ENCODE results near the gene ADCY4. TPM values are rescaled to one million over a fixed set of nuclear protein-coding genes. Genes with fewer than 3 reads are reported as not detected.
A peak's percentile ranks its signal among the peaks of the same experiment; 100 is the strongest.

ADCY4 gene
- total and polyA plus RNA-seq, 2 donors = 12.6 to 28.7 TPM

DNA sequence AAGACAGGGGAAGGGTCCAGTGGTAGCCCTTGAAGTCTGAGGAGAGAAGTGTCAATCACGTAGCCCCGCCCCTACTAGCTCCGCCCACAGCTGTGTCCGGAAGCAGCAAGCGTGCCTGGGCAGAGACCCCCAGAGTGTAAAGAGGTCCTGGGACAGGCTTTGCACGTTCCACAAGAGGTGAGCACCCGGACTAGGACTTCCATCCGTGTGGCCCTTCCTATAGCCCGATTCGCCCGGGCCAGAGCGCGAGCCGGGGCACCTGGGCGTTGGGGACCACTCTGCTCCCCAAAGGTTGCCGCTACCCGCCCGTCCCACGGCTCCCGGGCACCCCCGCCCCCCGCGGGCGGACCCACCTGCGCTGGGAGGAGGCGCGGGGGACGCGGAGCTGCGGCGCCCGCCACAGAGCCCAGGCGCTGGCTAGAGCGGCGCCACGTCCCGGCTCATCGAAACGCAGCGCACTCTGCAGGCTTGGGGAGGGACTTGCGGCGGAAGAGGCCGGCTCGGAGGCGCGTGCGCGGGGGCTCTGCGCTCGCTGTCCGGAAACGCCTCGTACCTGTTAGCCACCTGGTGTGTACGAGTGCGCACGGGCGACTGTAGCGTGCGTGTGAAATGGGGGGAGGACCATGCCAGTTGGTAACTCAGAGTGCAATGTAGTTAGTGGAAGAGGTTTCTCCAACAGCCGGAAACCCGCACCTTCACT lies 63.6 kb downstream of the ADCY4 start, which contains the start of gene RABGGTA:
TSS of gene RABGGTA (minus strand) at position 464 of the 700 bp plus-strand sequence. CDS start 482 bp downstream, outside the sequence.
- peak within 1 kb of the TSS; percentile 71 for H3K4me3 ChIP-seq (ENCODE audit: low read depth, low read length)
- H3K4me1 ChIP-seq (ENCODE audit: insufficient read depth) = no peaks in the 10 kb centered on the region
- H3K36me3 ChIP-seq (ENCODE audit: insufficient read depth) = no peaks in the 10 kb centered on the region
- under 1% methylated on average over 61 of the region's 61 CpGs for WGBS
- DNase-seq (ENCODE audit: extremely low spot score) = peak; percentile 57
- peak within 1 kb of the TSS; percentile 93 for H3K27ac ChIP-seq (ENCODE audit: low read depth)

DNA sequence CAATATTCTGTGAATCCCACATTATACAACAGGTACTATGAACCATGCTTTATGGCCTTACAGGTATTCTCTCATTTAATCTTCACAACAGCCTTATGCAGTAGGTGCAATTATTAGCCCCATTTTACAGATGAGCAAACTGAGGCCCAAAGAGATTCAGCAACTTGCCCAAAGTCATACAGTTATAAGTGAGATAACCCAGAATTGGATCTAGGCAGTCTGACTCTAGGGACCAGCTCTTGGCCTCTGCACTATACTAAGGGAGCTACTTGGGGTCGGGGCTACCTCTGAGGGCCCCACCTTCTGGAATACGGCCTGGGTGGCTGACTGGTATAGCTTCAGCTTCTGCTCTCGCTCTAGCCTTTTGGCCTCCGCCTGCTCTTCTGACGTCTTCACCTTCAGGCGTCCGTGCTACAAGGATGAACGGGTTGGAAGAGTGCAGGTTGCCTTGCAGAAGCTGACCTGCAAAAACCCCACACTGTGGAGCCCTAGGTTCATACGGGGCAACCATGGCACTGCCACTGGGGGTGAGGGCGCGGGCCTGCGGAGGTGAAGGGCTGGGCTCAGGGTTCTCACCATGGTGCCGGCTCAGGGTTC lies 64.2 kb downstream of the ADCY4 start:
- DNase-seq (ENCODE audit: extremely low spot score) = no peak
- WGBS = 16% methylated on average over 13 of the region's 13 CpGs
- Histone ChIP-seq H3K27ac (ENCODE audit: low read depth) (peak overlapping the region; percentile 93), H3K36me3 (ENCODE audit: insufficient read depth) (no peaks in the 10 kb centered on the region), H3K4me3 (ENCODE audit: low read depth, low read length) (peak overlapping the region; percentile 71), H3K4me1 (ENCODE audit: insufficient read depth) (no peaks in the 10 kb centered on the region)

DNA sequence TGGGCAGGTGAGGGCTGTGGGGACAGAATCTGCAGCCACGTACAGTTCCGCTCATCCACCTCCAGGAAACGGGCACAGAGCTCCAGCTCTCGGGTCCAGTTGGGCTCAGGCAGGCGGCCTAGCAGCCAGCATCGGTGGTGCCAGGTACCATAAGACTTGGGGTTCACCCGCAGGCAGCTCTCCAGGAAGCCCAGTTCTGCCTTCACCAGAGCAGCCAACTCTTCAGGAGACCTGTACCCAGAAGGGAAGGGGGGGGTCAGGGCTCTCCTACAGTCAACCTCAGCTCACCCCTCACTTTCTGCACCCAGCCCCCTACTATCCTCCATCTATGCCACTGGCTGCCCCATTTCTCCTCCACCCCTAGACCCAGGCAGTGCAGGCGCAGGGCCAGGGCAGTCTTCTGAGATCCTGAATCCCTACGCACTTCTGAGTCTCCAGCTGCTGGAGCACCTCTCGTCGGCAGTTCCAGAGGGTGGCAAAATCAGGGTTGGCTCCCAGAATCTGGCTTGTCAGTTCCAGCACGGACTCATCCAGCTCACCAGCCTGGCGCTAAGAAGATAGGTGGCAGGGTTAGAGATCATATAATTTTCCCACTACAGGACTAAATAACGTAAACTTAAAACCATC lies 64.8 kb downstream of the ADCY4 start:
- Histone ChIP-seq H3K4me3 (ENCODE audit: low read depth, low read length) (no peak overlapping the region), H3K27ac (ENCODE audit: low read depth) (no peak overlapping the region), H3K36me3 (ENCODE audit: insufficient read depth) (no peaks in the 10 kb centered on the region), H3K4me1 (ENCODE audit: insufficient read depth) (no peaks in the 10 kb centered on the region)
- 95% methylated on average over 14 of the region's 14 CpGs for WGBS
- no peak for DNase-seq (ENCODE audit: extremely low spot score)

- H3K4me1 ChIP-seq (ENCODE audit: insufficient read depth) = no peaks in the 10 kb centered on the region
- no peak for DNase-seq (ENCODE audit: extremely low spot score)
- no peaks in the 10 kb centered on the region for H3K36me3 ChIP-seq (ENCODE audit: insufficient read depth)
- no peak overlapping the region for H3K27ac ChIP-seq (ENCODE audit: low read depth)
- WGBS = 94% methylated on average over 8 of the region's 8 CpGs
- no peak overlapping the region for H3K4me3 ChIP-seq (ENCODE audit: low read depth, low read length)
Measured at GRCh38 chr14:24269368-24269767, 65.5 kb downstream of the ADCY4 start.

Small RNAs within 50 kb of the gene (small RNA-seq; reads per million reads assigned to genes)
- gene RF00026 = not detected

Other genes starting within 250 kb of the ADCY4 start
Only the 30 nearest of the 33 such genes appear.
- 0.85 TPM for gene NRL, start 220.1 kb downstream of the ADCY4 start, total RNA-seq
- gene NRL, start 220.1 kb downstream of the ADCY4 start, polyA plus RNA-seq = 2.9 TPM
- 4.2 TPM for gene FITM1, start 204.4 kb downstream of the ADCY4 start, total RNA-seq
- gene FITM1, start 204.4 kb downstream of the ADCY4 start, polyA plus RNA-seq = 0.81 TPM
- gene PSME1, start 198.9 kb downstream of the ADCY4 start, total RNA-seq = 78.0 TPM
- 214 TPM for gene PSME1, start 198.9 kb downstream of the ADCY4 start, polyA plus RNA-seq
- 5.0 TPM for gene EMC9, start 193.5 kb downstream of the ADCY4 start, total RNA-seq
- gene EMC9, start 193.5 kb downstream of the ADCY4 start, polyA plus RNA-seq = 24.4 TPM
- gene PSME2, start 188.5 kb downstream of the ADCY4 start, total RNA-seq = 67.9 TPM
- 97.7 TPM for gene PSME2, start 188.5 kb downstream of the ADCY4 start, polyA plus RNA-seq
- 30.8 TPM for gene RNF31, start 187.6 kb downstream of the ADCY4 start, total RNA-seq
- 45.8 TPM for gene RNF31, start 187.6 kb downstream of the ADCY4 start, polyA plus RNA-seq
- gene IRF9, start 173.8 kb downstream of the ADCY4 start, total RNA-seq = 56.8 TPM
- gene IRF9, start 173.8 kb downstream of the ADCY4 start, polyA plus RNA-seq = 106 TPM
- gene REC8, start 163.0 kb downstream of the ADCY4 start, total RNA-seq = 5.8 TPM
- 8.5 TPM for gene REC8, start 163.0 kb downstream of the ADCY4 start, polyA plus RNA-seq
- gene IPO4, start 146.3 kb downstream of the ADCY4 start, total RNA-seq = 9.8 TPM
- gene IPO4, start 146.3 kb downstream of the ADCY4 start, polyA plus RNA-seq = 24.3 TPM
- 30.4 TPM for gene TM9SF1, start 139.6 kb downstream of the ADCY4 start, total RNA-seq
- 48.1 TPM for gene TM9SF1, start 139.6 kb downstream of the ADCY4 start, polyA plus RNA-seq
- 0.26 TPM for gene TSSK4, start 129.4 kb downstream of the ADCY4 start, total RNA-seq
- gene TSSK4, start 129.4 kb downstream of the ADCY4 start, polyA plus RNA-seq = 0.11 TPM
- gene CHMP4A, start 121.6 kb downstream of the ADCY4 start, total RNA-seq = 22.5 TPM
- gene CHMP4A, start 121.6 kb downstream of the ADCY4 start, polyA plus RNA-seq = 111 TPM
- 15.1 TPM for gene MDP1, start 119.0 kb downstream of the ADCY4 start, total RNA-seq
- gene MDP1, start 119.0 kb downstream of the ADCY4 start, polyA plus RNA-seq = 29.1 TPM
- gene NEDD8, start 102.7 kb downstream of the ADCY4 start, total RNA-seq = 73.8 TPM
- gene NEDD8, start 102.7 kb downstream of the ADCY4 start, polyA plus RNA-seq = 220 TPM
- gene GMPR2, start 102.1 kb downstream of the ADCY4 start, total RNA-seq = 44.9 TPM
- 63.1 TPM for gene GMPR2, start 102.1 kb downstream of the ADCY4 start, polyA plus RNA-seq
- gene TINF2, start 92.4 kb downstream of the ADCY4 start, total RNA-seq = 35.1 TPM
- 68.7 TPM for gene TINF2, start 92.4 kb downstream of the ADCY4 start, polyA plus RNA-seq
- gene TGM1, start 71.9 kb downstream of the ADCY4 start, total RNA-seq = 1.2 TPM
- 0.65 TPM for gene TGM1, start 71.9 kb downstream of the ADCY4 start, polyA plus RNA-seq
- 9.5 TPM for gene RABGGTA, start 63.5 kb downstream of the ADCY4 start, total RNA-seq
- 23.4 TPM for gene RABGGTA, start 63.5 kb downstream of the ADCY4 start, polyA plus RNA-seq
- gene DHRS1, start 35.3 kb downstream of the ADCY4 start, total RNA-seq = 10.4 TPM
- 33.4 TPM for gene DHRS1, start 35.3 kb downstream of the ADCY4 start, polyA plus RNA-seq
- 12.8 TPM for gene NOP9, start 35.2 kb downstream of the ADCY4 start, total RNA-seq
- 18.0 TPM for gene NOP9, start 35.2 kb downstream of the ADCY4 start, polyA plus RNA-seq
- gene CIDEB, start 27.1 kb downstream of the ADCY4 start, total RNA-seq = 7.3 TPM
- gene CIDEB, start 27.1 kb downstream of the ADCY4 start, polyA plus RNA-seq = 12.8 TPM
- gene LTB4R2, start 24.9 kb downstream of the ADCY4 start, total RNA-seq = 4.0 TPM
- gene LTB4R2, start 24.9 kb downstream of the ADCY4 start, polyA plus RNA-seq = 2.8 TPM
- gene LTB4R, start 23.6 kb downstream of the ADCY4 start, total RNA-seq = 2.3 TPM
- gene LTB4R, start 23.6 kb downstream of the ADCY4 start, polyA plus RNA-seq = 6.0 TPM
- 4.4 TPM for gene RIPK3, start 4.9 kb upstream of the ADCY4 start, total RNA-seq
- gene RIPK3, start 4.9 kb upstream of the ADCY4 start, polyA plus RNA-seq = 7.8 TPM
- gene NFATC4, start 33.1 kb upstream of the ADCY4 start, total RNA-seq = 41.8 TPM
- 136 TPM for gene NFATC4, start 33.1 kb upstream of the ADCY4 start, polyA plus RNA-seq
- gene NYNRIN, start 63.9 kb upstream of the ADCY4 start, total RNA-seq = 35.4 TPM
- 13.5 TPM for gene NYNRIN, start 63.9 kb upstream of the ADCY4 start, polyA plus RNA-seq
- 1.8 TPM for gene CBLN3, start 94.6 kb upstream of the ADCY4 start, total RNA-seq
- gene CBLN3, start 94.6 kb upstream of the ADCY4 start, polyA plus RNA-seq = 5.9 TPM
- gene KHNYN, start 94.9 kb upstream of the ADCY4 start, total RNA-seq = 51.4 TPM
- 37.5 TPM for gene KHNYN, start 94.9 kb upstream of the ADCY4 start, polyA plus RNA-seq
- gene SDR39U1, start 107.7 kb upstream of the ADCY4 start, total RNA-seq = 12.3 TPM
- 70.9 TPM for gene SDR39U1, start 107.7 kb upstream of the ADCY4 start, polyA plus RNA-seq
- 3.2 TPM for gene CMA1, start 173.2 kb upstream of the ADCY4 start, total RNA-seq
- gene CMA1, start 173.2 kb upstream of the ADCY4 start, polyA plus RNA-seq = 2.1 TPM